SH-SY5Y (cell line): ENCODE results near the gene ZNF724.

ENCODE experiments used
- GATA2 ChIP-seq: IDR thresholded peaks from 2 replicates; pipeline ENCODE4 v1.6.1; 2011; ENCODE audit warnings: mild to moderate bottlenecking, low read depth, low read length
- GATA3 ChIP-seq: IDR thresholded peaks from 2 replicates; pipeline ENCODE4 v1.6.1; 2011; ENCODE audit warnings: low read depth, mild to moderate bottlenecking, low read length, moderate library complexity

ZNF724 gene

GRCh38 chr19:23260956-23261355 lies 10.8 kb upstream of the ZNF724 start:
- TF ChIP-seq GATA2 (no peak), GATA3 (no peak)

GRCh38 chr19:23259961-23260360 lies 9.8 kb upstream of the ZNF724 start:
- TF ChIP-seq GATA3 (no peak), GATA2 (no peak)

- TF ChIP-seq GATA3: no peak
- TF ChIP-seq GATA2: no peak
Measured at GRCh38 chr19:23255700-23256099, 5.5 kb upstream of the ZNF724 start.

- TF ChIP-seq GATA2: no peak
- TF ChIP-seq GATA3: no peak
Measured at GRCh38 chr19:23254141-23254910, 4.1 kb upstream of the ZNF724 start.

- TF ChIP-seq GATA2 (no peak), GATA3 (no peak)
Measured at GRCh38 chr19:23241419-23241818, 8.8 kb downstream of the ZNF724 start.

GRCh38 chr19:23222998-23223652 lies 27.1 kb downstream of the ZNF724 start:
- no peak for TF ChIP-seq GATA3
- no peak for TF ChIP-seq GATA2

GRCh38 chr19:23203841-23204344 lies 46.3 kb downstream of the ZNF724 start:
- TF ChIP-seq GATA2 (no peak), GATA3 (no peak)

GRCh38 chr19:23190341-23190740 lies 59.9 kb downstream of the ZNF724 start:
- TF ChIP-seq GATA2 (no peak), GATA3 (no peak)

GRCh38 chr19:23183251-23183650 lies 66.9 kb downstream of the ZNF724 start:
- TF ChIP-seq GATA2: no peak
- TF ChIP-seq GATA3: no peak
